ENCODE measurements around the gene ITGB7. TPM values are rescaled to one million over a fixed set of nuclear protein-coding genes. Genes with fewer than 3 reads are reported as not detected.

The ITGB7 gene
- total RNA-seq, 1 donor from 2014 or later: 1.3 TPM

DNA sequence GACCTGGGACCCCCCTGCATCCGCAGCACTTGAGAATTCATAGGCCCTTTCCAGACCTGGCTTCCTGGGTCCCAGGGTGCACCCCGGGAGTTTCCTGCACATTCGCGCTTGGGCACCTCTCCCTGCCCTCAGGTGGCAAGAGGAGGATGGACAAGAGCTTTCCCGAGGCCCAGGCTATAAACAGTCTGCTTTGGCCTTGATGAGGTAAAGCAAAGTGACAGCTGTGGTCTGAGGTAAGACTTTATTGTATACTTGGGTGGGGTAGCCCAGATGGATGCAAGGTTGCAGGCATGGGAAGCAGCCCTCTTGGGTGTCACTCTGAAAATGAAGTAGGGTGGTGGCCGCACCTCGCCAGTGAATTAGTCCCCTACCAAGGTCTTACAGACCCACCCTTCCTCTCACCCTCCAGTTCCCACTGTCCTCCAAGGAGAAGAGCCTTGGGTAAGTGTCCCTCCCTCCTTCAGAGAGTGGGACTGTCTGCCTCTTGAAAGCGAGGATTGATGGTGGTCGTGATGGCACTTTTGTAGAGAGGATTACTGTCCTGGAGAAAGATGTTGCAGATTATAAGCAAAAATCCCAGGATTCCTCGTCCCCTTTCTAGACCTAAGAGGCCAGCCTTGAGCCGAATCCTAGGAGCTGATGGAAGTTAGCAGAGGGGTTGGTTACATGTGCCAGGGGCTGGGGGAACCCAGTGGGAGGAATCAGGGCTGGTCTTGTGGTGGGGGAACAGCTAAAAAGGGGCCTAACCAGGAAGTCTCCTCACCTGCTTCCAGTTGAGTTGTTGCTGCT lies 15.8 kb downstream of the ITGB7 start:
- FAIRE-seq (no peak), DNase-seq (ENCODE audit: low read depth) (no peak)
- Mint-ChIP-seq H3K4me1 (ENCODE audit: low read depth, unreplicated experiment) (peaks cover 6% of the 10 kb centered on the region), H3K27ac (ENCODE audit: unreplicated experiment) (peak overlapping the region; percentile 41), H3K27me3 (ENCODE audit: low read depth, unreplicated experiment) (peaks cover 20% of the 10 kb centered on the region), H3K9me3 (ENCODE audit: unreplicated experiment) (no peaks in the 10 kb centered on the region), H3K4me3 (ENCODE audit: unreplicated experiment) (no peak overlapping the region), H3K36me3 (ENCODE audit: low read depth, unreplicated experiment) (peaks cover 20% of the 10 kb centered on the region)
- Histone ChIP-seq H3K79me2 (ENCODE audit: insufficient read depth, low read length) (no peaks in the 10 kb centered on the region), H3K4me2 (ENCODE audit: low read length) (no peak overlapping the region), H3K4me3 (ENCODE audit: insufficient read depth, low read depth, low read length) (no peak overlapping the region), H4K20me1 (ENCODE audit: insufficient read depth, low read length) (peaks cover 4% of the 10 kb centered on the region), H2AFZ (ENCODE audit: low read depth, low read length) (no peak overlapping the region), H3K9ac (ENCODE audit: low read length) (no peak overlapping the region), H3K36me3 (ENCODE audit: insufficient read depth, low read length) (peaks cover 18% of the 10 kb centered on the region), H3K9me3 (ENCODE audit: insufficient read depth, low read depth, low read length) (no peaks in the 10 kb centered on the region), H3K27me3 (ENCODE audit: insufficient read depth, low read length) (no peaks in the 10 kb centered on the region), H3K27ac (ENCODE audit: low read depth, low read length) (no peak overlapping the region), H3K4me1 (ENCODE audit: insufficient read depth, low read length) (no peaks in the 10 kb centered on the region)
- no peak for TF ChIP-seq EZH2 (IDR thresholded peaks at IDR 0.05; ENCODE audit: insufficient read depth, low read length)
- TF ChIP-seq, protein P1, sequence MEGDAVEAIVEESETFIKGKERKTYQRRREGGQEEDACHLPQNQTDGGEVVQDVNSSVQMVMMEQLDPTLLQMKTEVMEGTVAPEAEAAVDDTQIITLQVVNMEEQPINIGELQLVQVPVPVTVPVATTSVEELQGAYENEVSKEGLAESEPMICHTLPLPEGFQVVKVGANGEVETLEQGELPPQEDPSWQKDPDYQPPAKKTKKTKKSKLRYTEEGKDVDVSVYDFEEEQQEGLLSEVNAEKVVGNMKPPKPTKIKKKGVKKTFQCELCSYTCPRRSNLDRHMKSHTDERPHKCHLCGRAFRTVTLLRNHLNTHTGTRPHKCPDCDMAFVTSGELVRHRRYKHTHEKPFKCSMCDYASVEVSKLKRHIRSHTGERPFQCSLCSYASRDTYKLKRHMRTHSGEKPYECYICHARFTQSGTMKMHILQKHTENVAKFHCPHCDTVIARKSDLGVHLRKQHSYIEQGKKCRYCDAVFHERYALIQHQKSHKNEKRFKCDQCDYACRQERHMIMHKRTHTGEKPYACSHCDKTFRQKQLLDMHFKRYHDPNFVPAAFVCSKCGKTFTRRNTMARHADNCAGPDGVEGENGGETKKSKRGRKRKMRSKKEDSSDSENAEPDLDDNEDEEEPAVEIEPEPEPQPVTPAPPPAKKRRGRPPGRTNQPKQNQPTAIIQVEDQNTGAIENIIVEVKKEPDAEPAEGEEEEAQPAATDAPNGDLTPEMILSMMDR (IDR thresholded peaks at IDR 0.05; ENCODE audit: insufficient read depth, low read depth, low read length): no peak

DNA sequence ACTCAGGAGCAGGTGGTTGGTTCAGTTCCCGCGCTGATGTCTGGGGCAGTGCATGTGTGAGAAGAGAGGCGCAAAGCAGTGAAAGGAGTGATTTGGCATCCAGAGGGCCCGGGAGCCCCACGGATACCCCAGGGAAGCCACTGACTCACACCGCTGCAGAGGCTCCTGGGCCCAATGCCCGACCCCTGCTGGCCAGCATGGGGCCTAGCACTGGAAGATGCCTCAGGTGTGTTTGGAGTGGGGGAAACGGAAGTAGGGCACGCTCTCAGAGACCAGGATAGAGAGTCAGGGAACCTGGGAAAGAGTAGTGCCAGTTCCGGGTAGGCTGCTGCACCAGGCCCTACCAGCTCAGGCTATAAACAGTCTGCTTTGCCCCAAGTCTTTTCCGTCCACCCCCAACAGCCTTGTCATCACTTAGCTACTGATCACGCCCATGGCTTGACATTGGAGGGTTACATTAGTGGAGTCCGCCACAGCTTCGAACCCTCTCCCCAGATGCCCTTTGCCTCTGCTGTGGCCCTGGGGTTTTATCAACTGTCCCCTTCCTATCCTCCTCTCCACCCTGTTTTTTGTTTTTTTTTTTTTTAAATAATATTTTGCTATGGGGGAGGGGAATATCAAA lies 16.8 kb downstream of the ITGB7 start:
- Histone ChIP-seq H3K36me3 (ENCODE audit: insufficient read depth, low read length) (peaks cover 24% of the 10 kb centered on the region), H3K27ac (ENCODE audit: low read depth, low read length) (no peak overlapping the region), H3K4me3 (ENCODE audit: insufficient read depth, low read depth, low read length) (no peak overlapping the region), H3K4me2 (ENCODE audit: low read length) (no peak overlapping the region), H3K9ac (ENCODE audit: low read length) (no peak overlapping the region), H3K4me1 (ENCODE audit: insufficient read depth, low read length) (no peaks in the 10 kb centered on the region), H3K79me2 (ENCODE audit: insufficient read depth, low read length) (no peaks in the 10 kb centered on the region), H3K9me3 (ENCODE audit: insufficient read depth, low read depth, low read length) (no peaks in the 10 kb centered on the region), H2AFZ (ENCODE audit: low read depth, low read length) (no peak overlapping the region), H3K27me3 (ENCODE audit: insufficient read depth, low read length) (no peaks in the 10 kb centered on the region), H4K20me1 (ENCODE audit: insufficient read depth, low read length) (peaks cover 12% of the 10 kb centered on the region)
- H3K27ac Mint-ChIP-seq (ENCODE audit: unreplicated experiment): peak overlapping the region; percentile 53
- peaks cover 9% of the 10 kb centered on the region for H3K27me3 Mint-ChIP-seq (ENCODE audit: low read depth, unreplicated experiment)
- peaks cover 3% of the 10 kb centered on the region for H3K4me1 Mint-ChIP-seq (ENCODE audit: low read depth, unreplicated experiment)
- H3K4me3 Mint-ChIP-seq (ENCODE audit: unreplicated experiment): no peak overlapping the region
- H3K9me3 Mint-ChIP-seq (ENCODE audit: unreplicated experiment): no peaks in the 10 kb centered on the region
- peak; percentile 37 for DNase-seq (ENCODE audit: low read depth)
- TF ChIP-seq, protein P1 (IDR thresholded peaks at IDR 0.05; ENCODE audit: insufficient read depth, low read depth, low read length): peak; percentile 80
- TF ChIP-seq EZH2 (IDR thresholded peaks at IDR 0.05; ENCODE audit: insufficient read depth, low read length): no peak
- no peak for FAIRE-seq
- H3K36me3 Mint-ChIP-seq (ENCODE audit: low read depth, unreplicated experiment): peaks cover 28% of the 10 kb centered on the region

All from astrocyte (in vitro differentiated cells and primary cell).